Left kidney (tissue), 8 donors: Measurements from ENCODE around the gene TMEM272. TPM values are rescaled to one million over a fixed set of nuclear protein-coding genes. Genes with fewer than 3 reads are reported as not detected.

Experiments used
- DNase-seq: peaks from one replicate; pipeline ENCODE4 v3.0.0-alpha.2; 2013
- long read RNA-seq, 8 donors: transcript quantifications; one replicate each; lab custom pipeline, GENCODE V29; 2026
- polyA plus RNA-seq: library from polyadenylated mRNA; unstranded; fragments of 120-200 nt; gene quantifications from one replicate; pipeline ENCODE4 v1.2.1, GENCODE V29; 2013; ENCODE audit not compliant: insufficient read length

The TMEM272 gene, protein sequence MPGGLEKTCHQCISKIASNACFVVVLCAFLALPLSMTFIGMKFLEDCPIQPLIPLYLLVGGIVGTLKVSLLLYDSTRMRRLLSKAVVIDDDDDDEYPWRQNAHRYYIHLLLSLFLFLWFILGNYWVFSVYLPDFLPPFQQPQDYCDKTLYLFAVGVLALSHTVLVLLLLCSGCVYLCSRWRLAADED
- polyA plus RNA-seq: 0.42 TPM
- long read RNA-seq, donor 1: 0 reads
- long read RNA-seq, donor 2: 0 reads
- long read RNA-seq, donor 3: 0 reads
- long read RNA-seq, donor 4: 0 reads
- long read RNA-seq, donor 5: 0 reads
- long read RNA-seq, donor 6: 0 reads
- long read RNA-seq, donor 7: 0 reads
- long read RNA-seq, donor 8: 0 reads

DNA sequence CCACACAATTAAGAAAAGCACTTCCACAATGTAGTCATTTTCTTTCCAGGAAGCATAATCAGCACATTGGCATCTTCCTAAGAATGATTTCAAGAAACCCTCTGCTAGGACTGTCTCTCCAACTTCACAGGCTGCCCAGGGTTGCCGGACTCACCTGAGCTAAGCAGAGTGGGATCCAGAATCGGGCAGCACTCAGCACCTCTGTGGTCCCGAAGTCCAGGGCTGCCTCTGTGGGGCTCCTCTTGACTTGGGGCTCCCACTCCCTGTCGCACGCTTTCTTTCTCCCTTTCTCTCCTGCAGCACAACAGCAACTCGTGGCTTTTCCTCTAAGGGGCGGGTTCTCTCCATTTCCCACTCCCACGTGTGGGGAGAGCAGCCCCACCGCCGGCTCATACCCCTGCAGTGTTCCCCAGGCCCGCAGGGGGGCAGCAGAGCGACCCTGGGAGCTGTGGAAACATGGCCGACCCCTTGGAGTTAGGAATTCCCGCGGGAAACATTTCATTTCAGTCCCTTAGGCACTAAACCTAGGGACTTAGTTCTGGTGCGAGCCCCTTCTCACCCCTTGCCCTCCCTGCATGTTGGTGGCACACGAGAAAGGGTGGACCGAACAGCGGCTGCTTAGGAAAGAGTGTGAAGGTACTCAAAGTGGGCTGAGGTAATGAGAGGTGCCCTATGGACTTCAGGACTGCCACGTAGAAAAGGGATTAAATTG is at the start of gene TMEM272:
TSS of gene TMEM272 (minus strand) at position 316 of the 712 bp plus-strand sequence. CDS start 6,647 bp downstream, outside the sequence.
- peak; percentile 63 for DNase-seq

DNA sequence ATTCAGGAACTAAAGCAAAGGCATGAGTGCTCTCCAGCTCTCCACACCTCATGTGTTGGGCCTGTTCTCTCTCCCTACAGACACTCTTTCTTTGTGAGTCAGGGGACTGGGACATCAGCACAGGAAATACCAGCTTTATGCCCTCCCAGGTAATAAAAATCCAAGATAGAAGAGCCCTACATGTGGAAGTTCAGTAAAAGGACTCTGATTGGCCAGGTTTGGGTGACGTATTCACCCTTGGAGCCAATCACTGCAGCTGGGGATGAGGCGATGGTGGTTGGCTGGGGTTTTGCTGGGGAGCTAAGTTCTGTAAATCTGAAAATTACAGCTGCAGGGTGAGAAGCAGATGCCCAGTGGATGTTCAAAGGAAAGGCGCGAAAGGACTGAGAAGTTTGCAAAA is 49.3 kb upstream of the TMEM272 start:
- no peak for DNase-seq

DNA sequence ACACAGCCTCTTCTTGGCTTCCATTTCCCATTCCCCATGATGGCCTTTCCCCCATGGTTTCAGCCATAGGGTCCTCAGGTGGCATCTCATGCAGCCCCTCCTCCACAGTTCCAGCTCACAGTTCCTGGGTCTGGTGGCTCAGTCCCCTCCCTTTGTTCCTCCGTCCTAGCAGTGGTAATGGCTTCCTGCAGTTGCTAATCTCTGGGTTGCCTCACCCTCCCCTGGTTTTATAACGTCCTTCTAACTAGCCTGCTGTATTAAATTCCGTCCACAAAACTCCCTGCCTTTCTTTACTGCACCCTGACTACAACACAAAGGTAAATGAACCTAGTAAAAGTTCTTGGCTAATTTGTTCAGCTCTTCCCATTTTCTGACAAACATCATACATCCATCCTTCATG is 47.7 kb upstream of the TMEM272 start:
- no peak for DNase-seq

DNA sequence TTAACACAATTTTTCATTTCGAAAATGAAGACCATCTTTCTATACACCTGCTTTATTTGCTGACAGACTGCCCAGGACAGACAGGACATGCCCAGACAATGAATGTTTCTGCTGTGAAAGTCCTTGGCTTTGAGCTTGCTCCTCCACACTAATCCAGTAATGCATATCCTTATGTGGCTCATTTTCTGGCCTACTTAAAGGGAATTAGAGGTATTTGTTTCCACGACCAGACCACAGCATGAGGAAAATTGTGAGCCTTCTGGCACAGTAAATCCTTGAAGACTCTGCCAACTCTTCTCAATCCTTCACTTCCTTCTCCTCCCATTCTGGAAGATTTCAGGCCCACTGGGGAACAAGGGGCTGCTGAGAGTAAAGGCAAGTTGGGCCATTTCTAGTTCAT is 42.5 kb upstream of the TMEM272 start:
- DNase-seq: no peak

DNA sequence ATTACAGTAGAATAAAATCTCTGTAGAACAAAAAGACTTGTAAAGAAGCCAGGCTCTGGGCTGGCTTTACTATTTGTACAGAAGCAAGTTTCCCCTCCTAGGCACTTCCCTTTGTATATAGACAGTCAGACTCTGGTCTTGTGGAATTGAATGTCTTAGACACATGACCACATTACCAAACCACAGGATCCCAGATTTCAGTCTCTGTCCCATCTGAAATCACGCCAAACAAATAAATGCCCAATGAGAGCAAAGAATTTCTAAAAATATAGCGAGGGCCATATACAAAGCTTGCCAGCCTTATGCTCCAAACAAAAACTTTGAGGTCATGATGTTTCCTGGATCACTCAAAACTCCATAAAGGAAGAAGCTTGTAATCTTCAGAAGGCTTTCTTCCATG is 40.7 kb upstream of the TMEM272 start:
- no peak for DNase-seq

DNA sequence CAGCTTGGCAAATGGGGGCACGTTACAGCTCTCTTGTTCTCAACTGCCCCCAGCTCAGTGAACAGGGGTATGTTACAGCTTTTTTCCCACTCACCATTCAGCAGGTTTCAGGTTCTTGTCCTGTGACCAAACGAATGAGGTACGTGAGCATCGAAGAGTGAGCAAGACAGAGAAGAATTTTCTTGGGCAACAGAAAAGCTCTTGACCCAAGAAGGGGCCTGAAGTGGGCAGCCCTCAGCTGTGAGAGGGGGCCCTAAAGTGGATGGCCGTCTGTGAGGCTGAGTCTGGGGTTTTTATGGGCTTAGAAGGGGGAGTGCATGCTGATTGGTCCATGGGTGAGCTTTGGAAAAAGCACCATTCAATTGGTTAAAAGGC is 38.2 kb upstream of the TMEM272 start:
- DNase-seq: no peak

DNA sequence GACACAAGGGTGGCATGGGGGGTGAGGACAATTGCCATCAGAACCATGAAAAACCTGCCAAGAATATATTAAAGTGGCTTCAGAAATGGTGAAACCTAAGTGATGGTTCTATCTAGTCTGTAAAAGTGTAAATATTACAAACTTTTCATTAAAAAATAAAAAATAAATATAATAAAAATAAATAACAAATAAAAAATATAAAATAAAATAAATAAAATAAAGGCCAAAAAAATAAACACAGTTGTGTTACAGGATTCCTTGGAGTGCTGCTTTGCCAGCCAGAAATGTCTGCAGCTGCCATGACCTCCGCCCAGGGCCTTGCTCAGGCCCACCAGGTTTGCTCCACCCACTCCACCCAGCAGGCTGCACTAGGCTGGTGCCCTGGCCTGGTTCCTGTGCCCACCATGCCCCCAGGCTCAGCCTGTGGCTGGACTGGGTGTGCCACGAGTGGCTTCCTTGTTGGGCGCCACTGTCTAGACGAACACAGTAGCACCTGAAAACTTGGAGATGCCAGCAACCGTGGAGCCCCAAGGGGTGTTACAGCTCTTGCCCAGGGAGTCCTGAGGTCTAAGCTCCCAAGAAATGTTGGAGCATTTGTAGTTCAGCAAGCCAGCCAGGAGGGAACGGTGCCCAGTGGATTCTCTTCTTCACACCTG is 37.7 kb upstream of the TMEM272 start:
- no peak for DNase-seq

DNA sequence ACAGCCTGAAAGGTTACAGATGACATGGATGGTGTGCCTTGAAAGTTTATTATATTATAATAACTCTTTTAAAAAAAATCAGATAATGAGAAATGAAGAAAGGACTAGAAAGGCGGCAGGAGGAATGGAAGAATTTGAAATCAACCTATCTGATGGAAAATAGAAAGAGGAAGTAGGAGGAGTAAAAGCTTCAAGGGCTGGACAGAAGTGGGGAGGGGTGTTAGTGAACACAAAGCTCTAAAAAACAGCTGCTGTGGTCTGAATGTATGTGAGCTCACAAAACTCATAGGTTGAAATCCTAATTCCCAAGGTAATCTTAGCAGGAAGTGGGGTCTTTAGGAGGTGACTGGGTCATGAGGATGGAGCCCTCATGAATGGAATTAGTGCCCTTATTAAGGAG is 36.3 kb upstream of the TMEM272 start:
- DNase-seq: no peak

DNA sequence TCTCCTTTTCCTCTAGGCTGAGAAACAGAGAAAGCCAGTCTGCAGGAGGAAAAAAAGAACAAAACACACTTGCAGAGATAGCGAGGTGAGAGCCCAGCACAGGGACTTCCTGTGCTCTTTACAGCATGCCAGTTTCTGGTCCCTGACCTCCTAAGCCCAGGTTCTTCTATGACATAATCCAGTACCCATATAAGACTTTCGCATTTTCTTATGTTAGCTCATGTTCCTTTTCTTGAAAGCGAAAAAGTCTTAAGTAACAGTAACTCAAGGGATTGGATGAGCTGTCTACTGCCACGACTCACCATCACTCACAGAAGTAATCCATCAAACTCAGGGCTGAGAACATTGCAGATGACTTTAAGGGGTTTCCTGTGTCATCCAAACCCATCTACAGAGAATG is 34.2 kb upstream of the TMEM272 start:
- no peak for DNase-seq

DNA sequence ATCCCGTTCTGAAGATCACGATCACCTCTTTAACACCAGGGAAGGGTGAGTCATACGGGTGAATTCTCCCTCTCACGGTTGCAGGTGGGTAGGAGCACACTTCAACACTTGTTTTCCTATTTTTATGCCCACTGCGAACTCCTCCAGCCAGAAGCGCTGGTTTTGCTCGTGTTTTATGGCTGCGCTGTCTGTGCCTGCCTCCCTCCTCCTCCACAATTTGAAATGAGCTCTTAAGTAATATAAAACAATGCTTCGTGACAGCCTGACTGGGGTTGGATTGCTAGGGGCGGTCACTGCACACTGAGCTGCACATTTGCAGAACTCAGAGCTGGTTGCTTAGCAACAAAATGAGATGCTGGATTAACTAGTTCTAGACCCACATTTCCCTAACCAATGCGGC is 29.7 kb upstream of the TMEM272 start:
- peak; percentile 41 for DNase-seq

DNA sequence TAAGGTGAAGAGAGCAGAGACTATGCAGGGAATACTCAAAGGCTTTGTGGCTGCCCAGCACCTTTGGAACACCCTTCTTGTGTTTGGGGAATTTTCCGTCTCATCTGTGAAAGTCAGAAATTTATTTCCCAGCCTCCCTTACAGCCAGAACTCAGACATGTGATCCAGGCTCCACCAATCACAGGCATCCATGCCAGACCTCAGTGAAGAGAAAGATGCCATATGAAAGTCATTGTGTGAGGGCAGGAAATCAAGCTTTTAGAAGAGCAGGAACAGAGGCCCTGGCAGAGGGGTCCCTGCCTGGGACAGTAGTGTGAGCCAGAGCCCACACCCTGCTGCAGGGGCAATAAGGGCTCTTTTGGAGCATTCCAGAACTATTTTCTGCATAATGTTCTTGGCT is 28.9 kb upstream of the TMEM272 start:
- no peak for DNase-seq

DNA sequence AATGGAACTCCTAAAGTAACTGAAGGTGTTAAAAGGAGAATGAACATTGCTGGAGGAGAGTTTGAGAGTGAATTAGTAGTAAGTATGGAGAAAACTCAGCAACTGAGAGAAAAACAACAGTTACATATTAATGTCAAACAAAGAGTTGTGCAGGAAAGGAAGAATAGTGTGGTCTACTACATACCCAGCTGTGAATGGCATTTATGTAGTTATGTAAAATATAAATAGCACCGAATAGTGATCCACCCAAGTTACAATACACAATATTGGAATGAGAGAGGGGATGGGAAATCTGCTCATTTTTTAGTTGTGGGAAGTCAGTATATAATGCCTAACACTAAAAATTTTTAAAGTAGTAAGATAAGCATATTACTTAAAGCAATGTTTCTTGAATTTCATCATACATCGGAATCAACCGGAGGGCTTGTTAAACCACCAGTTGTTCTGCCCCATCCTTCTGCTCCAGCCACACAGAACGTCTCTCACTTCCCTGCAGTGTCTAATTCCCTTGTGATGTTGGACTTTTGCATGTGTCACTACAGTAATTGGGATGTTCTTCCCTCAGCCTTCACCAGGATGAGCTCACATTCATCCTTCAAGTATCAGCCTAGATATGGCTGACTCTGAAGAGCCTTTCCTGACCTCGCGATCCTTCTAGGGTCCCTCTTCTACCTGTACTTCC is 28.3 kb upstream of the TMEM272 start:
- DNase-seq: no peak

DNA sequence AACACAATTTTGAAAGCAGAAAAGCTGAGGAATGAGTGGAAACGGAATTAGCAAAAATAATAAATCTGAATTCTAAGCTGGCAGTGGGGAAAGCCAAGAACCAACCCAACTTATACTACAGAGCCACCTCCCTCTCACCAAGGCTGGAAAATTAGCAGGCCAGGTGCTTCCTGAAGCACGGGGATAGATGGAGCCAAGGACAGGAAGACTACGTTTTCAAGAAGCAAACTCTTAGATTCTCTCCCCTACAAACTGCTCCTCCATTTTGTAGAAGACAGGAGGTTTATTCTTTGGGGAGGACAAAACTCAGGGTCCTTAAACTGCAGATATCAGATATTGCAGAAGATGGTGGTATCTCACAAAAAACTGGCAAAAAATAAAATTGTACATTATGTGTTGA is 25.6 kb upstream of the TMEM272 start:
- DNase-seq: no peak

DNA sequence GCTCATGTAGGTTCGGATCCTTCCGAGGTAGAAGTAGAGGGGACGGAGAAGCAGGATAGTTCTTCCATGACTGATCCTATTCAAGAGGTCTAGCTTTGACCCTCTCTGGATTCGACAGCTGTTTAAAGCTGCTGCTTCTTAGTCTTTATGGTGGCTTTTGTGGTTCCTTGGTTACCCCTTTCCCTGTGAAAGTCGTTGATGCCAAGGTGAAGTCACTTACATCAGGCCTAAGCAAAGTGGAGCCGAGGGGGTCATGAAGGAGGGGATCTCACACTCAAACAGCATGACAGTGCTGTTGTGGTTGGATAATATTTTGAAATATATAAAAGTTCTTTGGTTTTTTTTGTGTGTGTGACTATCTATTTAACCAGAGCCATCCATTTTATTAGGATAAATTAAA is 24.9 kb upstream of the TMEM272 start:
- DNase-seq: no peak

DNA sequence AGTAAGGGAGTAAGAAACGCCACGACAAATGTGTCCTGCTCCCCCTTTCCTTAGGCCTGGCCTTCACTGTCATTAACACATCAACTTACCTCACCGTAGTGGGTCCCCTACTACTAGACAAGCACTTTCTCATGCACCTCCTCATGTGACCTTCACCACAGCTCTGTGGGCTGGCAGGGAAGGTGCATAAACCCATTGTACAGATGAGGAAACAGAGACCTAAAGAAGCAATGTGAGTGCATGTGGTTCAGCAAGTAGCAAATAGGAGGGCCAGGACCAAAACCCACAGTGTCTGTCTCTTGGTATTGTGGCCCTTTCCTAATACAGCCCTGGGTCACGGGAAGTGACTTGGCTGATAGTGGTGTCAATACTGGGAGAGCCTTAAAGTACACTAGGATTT is 22.1 kb upstream of the TMEM272 start:
- no peak for DNase-seq

DNA sequence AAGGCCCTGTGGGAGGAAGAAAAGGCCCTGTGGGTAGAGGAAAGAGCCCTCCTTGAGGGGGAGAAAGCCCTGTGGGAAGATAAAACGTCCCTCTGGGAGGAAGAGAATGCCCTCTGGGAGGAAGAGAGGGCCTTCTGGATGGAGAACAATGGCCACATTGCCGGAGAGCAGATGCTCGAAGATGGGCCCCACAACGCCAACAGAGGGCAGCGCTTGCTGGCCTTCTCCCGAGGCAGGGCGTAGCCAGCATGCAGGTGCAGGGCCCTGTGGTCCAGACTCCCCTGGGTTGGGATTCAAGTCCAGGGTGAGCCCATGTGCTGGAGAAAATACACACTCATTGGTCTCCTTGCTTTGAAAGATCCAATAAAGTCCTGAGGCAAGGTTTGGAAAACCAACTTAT is 20.9 kb upstream of the TMEM272 start:
- DNase-seq: no peak

DNA sequence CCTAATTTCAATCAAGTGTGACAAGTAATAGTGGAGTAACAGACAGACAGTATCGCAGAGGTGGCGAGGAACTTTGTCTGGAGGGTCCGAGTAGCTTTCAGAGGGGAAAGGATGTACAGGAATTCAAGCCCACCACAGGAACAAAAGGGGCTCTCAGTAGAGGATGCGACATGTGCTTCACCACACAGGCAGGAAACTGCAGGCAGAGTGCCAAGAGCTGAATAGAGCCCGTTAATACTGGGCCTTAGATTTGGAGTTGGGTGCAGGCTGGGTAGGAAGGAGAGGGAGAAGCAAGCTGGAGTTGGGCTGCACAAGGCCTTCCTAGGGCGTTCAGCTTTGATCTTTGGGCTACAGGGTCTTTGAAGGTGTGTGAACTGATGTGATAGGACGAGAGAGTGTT is 18.0 kb upstream of the TMEM272 start:
- DNase-seq: no peak

DNA sequence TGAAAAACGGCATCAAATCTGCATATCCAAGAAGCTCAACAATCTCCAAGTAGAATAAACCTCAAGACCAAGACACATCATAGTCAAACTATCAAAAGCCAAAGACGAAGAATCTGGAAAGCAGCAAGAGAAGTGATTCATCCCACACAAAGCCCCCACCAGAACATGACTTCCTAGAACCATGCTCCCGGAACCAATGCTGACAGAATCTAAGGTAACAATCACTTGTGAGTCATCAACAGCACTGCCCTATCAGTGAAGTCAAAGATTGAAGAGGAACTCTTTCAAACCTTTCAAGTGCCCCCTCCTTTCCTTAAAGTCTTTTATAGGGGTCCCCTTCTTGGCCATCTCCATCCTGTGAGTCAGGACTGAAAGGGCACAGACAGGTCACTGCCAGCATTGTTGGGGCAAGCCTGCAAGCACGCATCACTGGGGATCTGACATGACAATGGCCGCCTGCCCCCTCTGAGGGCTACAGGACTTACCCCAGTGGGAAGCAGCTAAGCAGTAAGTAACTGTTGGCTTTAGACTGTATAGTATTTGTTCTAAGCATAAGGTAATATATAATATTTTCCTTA is 16.8 kb upstream of the TMEM272 start, which contains the start of gene CCDC70:
TSS of gene CCDC70 (plus strand) at position 247 of the 578 bp plus-strand sequence. CDS start 3,443 bp downstream, outside the sequence.
- DNase-seq: no peak

DNA sequence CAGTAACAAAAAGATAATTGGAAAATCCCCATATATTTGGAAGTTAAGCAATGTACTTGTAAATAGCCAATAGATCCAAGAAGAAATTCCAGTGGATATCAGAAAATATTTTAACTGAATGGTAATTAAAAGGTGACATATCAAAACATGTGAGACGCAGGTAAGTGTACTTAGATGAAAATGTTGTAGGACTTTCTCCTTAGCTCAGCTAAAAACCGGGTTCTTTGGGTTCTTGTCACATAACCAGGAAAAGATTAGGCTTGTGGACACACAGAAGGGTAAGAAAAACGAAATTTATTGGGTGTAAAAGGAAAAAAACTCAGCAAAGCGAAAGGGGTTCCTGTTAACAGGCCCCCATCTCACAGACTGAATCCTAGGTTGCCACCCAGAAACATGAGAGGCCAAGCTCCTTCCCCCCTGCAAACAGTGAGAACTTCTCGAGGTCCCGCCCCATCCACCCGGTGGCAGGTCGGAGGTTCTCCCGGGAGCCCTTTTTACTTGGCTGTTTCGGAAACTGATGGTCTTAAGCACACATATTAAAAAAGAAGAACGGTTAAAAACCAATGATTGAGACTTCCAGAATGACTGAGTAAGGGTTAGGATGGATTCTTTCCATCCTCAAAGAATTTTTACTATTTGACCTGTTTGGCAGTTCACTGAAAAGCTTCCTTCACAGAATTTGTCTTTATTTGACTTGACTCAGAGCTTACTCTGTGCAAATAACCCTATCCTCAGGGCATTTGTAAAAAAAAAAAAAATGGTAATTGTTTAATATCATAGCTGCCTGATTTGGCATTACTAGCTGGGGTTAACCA is 13.7 kb upstream of the TMEM272 start:
- no peak for DNase-seq

DNA sequence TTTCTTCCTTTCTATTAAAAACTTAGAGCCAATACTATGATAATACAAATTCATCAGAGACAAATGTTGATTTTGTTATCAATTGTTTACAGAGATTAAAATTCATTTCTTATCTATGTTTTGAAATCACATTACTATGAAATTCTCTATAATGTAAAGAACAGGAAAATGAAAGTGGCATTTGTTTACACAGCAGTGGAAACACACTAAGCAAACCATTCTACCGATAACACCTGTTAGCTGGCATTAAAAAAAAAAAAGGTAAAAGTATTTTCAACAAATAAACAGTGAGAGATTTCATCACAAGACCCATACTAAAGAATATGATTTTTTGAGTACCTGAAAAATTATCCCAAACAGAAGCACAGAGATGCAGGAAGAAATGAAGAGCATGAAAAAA is 12.0 kb upstream of the TMEM272 start:
- no peak for DNase-seq

DNA sequence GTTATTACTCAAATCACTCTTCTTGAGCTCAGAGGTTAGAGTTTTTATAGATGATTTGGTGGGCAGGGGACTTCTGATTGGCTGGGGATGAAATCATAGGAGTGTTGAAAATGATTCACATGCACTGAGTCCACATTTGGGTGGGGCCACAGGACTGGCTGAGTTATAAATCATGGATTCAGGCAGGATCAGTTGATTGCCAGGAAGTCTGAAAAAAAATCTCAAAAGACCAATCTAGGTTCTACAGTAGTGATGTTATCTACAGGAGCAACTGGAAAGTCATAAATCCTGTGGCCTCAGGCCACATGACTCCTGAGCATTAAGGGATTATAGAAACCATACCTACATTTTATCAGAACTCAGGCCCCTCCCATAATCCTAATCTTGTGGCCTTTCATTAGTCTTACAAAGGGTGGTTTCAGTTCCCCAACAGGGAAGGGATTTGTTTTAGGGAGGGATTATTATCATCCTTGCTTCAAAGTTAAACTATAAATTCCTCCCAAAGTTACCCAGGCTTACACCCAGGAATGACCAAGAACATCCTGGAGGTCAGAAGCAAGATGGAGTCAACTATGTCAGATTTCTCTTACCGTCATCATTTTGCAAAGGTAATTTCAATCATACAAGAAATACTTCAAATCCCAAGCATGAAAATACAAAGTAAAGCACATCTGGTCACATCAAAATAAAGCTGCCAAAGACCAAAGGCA is 11.2 kb upstream of the TMEM272 start:
- DNase-seq: no peak
